Measurements from ENCODE around the gene KAT6B.

DNA sequence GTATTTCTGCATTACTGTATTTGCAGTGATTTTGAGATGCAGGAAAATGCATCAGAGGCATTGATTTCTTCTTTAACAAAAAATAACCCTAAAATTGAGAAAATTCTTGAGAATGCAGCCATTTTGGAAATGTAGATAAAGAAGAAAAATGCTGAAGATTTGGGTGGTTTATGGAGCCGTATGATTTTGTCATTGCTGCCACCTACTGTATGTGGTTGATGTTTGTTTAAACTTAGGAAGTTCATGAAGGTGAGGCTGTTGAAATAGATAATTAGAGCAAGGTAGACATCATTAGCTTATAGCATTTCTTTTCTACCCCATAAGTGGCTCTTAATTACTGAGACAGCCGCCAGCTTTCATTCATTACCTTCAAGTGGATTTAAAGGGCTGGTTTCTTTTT lies 193.0 kb downstream of the KAT6B start:
- TF ChIP-seq REST (IDR thresholded peaks at IDR 0.05; ENCODE audit: insufficient read depth in 1 of 2, low read depth in 2 of 2, low read length in 2 of 2) (no peak), SIN3A (IDR thresholded peaks at IDR 0.05; ENCODE audit: borderline replicate concordance, insufficient read depth, low read length) (no peak), POLR2AphosphoS5 (IDR thresholded peaks at IDR 0.05; ENCODE audit: low read depth, low read length) (no peak)
